ENCODE data around the gene TPH1.

- TF ChIP-seq CTCF (IDR thresholded peaks at IDR 0.05; ENCODE audit: low read length) (no peak), EZH2phosphoT487 (IDR thresholded peaks at IDR 0.05; ENCODE audit: low read length) (no peak), EZH2 (optimal IDR thresholded peaks at IDR 0.05; ENCODE audit: low read depth, low read length) (no peak)
Measured at GRCh38 chr11:18019650-18020049, 26.4 kb downstream of the TPH1 start.
